Measurements from ENCODE around the gene CHST14. TPM values are rescaled to one million over a fixed set of nuclear protein-coding genes. Genes with fewer than 3 reads are reported as not detected.

The CHST14 gene
- total RNA-seq = 8.9 and 9.5 TPM in 2 replicates

GRCh38 chr15:40470423-40471104 is at the start of gene CHST14:
Gene CHST14, plus strand, starts transcription at chr15:40470984. Its CDS starts 230 bp downstream, at chr15:40471214.

GRCh38 chr15:40440743-40441564 is 29.8 kb upstream of the CHST14 start, which contains the start of gene BAHD1:
Gene BAHD1, plus strand, starts transcription at chr15:40440953. Its CDS starts 17,512 bp downstream, at chr15:40458465.

Other genes starting within 250 kb of the CHST14 start
- 36.9 and 39.2 TPM in 2 replicates for gene PAK6, start 231.9 kb upstream of the CHST14 start, total RNA-seq
- not detected in 2 replicates for gene ANKRD63, start 187.9 kb upstream of the CHST14 start, total RNA-seq
- gene PLCB2, start 163.0 kb upstream of the CHST14 start, total RNA-seq = 0.28 and 1.4 TPM in 2 replicates
- gene INAFM2, start 147.3 kb upstream of the CHST14 start, total RNA-seq = 12.5 and 16.4 TPM in 2 replicates
- 4.1 and 28.8 TPM in 2 replicates for gene CCDC9B, start 130.0 kb upstream of the CHST14 start, total RNA-seq
- not detected in 2 replicates for gene PHGR1, start 120.0 kb upstream of the CHST14 start, total RNA-seq
- under 0.01 and 0.14 TPM in 2 replicates for gene DISP2, start 112.8 kb upstream of the CHST14 start, total RNA-seq
- gene KNSTRN, start 88.3 kb upstream of the CHST14 start, total RNA-seq = 29.9 and 39.5 TPM in 2 replicates
- gene IVD, start 65.2 kb upstream of the CHST14 start, total RNA-seq = 16.2 and 28.3 TPM in 2 replicates
- gene BAHD1, start 30.0 kb upstream of the CHST14 start, total RNA-seq = 11.1 and 14.5 TPM in 2 replicates
- 8.0 and 17.8 TPM in 2 replicates for gene CCDC32, start 94.1 kb downstream of the CHST14 start, total RNA-seq
- 13.7 and 16.2 TPM in 2 replicates for gene RPUSD2, start 98.3 kb downstream of the CHST14 start, total RNA-seq
- 12.6 and 20.0 TPM in 2 replicates for gene KNL1, start 123.3 kb downstream of the CHST14 start, total RNA-seq
- gene RAD51, start 224.2 kb downstream of the CHST14 start, total RNA-seq = 10.8 and 13.8 TPM in 2 replicates